Activated CD4-positive, alpha-beta T cell treated with anti-CD3 and anti-CD28 coated beads, Interleukin-2, amount 50 U/mL, for 24 hours (primary cell): ENCODE data around the gene SND1.

Source experiments
- DNase-seq, 2 donors: peaks; one replicate each; pipeline ENCODE4 v3.0.0-alpha.2; 2020; ENCODE audit warnings: low read depth in 1 of 2, low spot score in 1 of 2

Gene SND1

GRCh38 chr7:127798023-127798422, 146.0 kb downstream of the SND1 start:
- no peak for DNase-seq

GRCh38 chr7:127798769-127799372, 146.9 kb downstream of the SND1 start:
- no peak for DNase-seq

GRCh38 chr7:127799535-127800305, 147.7 kb downstream of the SND1 start:
- DNase-seq, result no peak

GRCh38 chr7:127802845-127803244, 150.9 kb downstream of the SND1 start:
- DNase-seq, result no peak

GRCh38 chr7:127803626-127804025, 151.6 kb downstream of the SND1 start:
- DNase-seq, result no peak

GRCh38 chr7:127807340-127807739, 155.3 kb downstream of the SND1 start:
- DNase-seq, result no peak

DNA sequence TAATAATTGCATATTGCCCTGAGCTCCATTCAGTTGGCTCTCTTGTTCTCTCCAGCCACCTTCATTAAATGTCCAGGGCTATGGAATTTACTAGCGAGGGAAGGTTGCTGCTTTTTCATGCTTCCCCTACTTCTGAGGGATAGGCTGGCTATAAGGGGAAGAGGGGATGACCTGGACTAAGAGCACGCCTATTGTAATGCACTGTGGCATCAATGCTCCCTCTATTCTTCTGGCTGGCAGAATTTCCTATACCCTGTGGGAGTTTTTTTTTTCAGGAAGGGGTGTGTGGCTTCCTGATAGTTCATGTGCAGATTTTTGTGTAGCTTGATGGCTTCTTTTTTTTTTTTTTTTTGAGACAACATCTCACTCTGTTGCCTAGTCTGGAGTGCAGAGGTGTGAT, 155.8 kb downstream of the SND1 start:
- DNase-seq, result no peak

- no peak for DNase-seq
These were observed 157.3 kb downstream of the SND1 start for GRCh38 chr7:127809261-127809702.

DNA sequence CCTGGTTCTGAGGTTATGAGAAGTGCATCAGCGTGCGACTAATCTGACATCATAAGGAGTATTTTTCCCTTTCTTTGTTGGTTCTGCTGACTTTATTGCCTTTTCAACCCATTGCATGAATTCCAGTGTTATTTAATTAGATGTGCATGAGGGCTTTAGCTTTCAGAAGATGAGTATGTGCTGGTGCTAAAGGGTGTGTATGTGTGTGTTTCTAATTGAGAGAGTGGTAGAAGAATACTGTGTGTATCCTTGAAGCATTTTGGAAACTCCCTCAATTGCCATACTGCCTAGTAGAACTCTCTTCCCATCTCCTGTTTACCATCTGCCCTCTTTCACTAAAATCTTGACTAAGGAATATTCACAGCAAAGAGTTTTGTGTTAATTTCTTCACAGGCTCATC, 158.1 kb downstream of the SND1 start:
- DNase-seq, result no peak

DNA sequence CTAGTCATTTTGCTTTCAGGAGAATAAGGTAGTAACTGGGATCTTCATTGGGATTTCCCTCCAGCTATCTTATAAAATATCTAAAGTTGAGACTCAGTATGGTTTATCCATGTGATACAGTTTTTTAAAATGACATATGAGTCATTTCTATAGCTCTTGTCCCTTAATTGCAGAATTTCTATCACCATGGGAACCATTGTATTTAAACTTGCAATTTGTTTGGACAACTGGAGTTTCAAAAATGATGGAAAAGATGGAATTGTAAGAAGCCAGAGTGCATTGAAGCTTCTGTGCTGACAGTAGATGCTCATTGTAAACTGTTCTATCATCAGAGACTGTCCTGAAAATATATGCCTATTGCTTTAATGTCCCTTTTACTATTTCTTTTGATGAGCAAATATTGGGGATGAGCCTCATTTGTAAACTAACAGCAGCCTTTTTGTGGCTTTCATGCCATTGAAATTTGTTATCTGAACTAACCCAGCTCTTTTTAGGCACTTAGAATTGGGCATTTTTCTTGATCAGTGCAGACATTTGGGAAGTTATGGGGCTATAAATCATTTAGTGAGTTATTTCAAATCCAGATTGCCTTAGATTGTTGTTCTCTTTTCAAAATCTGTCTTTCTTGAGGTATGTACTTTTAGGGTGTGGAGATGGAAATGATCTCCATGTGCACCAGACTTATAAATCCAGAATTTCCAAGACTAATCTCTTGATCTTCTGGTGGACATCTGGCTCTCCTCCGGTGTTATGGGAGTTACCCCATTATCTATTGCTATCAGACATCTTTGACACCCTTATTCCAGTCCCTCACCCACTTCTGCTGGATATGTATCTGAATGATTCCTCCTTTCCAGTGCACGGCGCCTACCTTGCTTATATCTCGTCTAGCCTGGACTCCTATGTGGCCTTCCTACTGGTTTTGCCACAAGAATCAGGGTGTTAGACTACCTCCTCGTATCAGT, 159.0 kb downstream of the SND1 start:
- DNase-seq, result no peak

GRCh38 chr7:127812540-127812939, 160.5 kb downstream of the SND1 start:
- DNase-seq, result no peak

DNA sequence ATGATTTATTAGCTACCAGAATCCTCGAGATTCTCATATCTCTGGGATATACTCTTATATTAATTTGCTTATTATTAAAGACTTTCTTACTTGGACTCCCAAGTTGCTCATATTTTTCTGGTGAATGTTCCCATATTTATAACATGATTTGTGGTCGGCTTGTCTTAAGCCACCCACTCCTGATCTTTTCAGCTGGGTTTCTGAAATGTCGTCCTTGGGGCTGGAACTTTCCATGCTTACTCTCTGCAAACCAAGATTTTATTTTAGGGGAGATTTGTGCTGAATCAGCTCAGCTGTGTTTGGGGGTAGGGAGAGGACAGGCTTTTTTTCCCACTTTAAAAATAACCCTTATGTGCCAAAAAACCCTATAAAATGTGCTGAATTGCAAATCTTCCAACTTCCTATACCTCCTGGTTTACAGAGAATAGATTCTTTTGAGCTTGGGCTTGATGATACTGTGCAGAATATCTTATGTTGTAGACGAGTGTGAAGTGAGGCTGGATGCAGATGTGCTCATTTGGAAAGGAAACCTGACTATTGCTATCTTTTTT, 162.1 kb downstream of the SND1 start:
- DNase-seq, result no peak

DNA sequence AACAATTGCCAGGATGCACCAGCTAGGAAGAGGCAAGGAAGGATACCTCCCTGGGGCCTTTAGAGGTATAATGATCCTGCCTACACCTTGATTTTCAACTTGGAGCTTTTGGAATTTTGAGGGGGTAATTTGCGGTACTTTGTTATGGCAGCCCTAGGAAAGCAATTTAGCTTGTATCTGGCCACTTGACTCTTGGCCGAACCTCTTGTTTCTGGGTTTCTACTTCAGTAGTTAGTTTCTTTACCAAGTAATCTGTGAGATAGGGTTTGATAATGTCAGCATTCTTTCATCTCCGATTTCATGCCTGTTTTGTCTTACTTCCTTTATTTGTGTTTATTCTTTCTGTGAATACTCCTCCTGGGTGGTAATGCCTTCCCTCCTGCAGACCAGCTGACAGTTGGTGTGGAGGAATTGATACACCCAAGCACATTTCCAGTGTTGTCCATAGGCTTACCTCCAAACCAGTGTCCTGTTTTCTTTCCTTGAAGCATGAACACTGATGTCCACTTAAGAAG, 163.7 kb downstream of the SND1 start:
- no peak for DNase-seq

- no peak for DNase-seq
These were observed 164.6 kb downstream of the SND1 start for GRCh38 chr7:127816354-127817190.

GRCh38 chr7:127817466-127817865, 165.5 kb downstream of the SND1 start:
- no peak for DNase-seq

DNA sequence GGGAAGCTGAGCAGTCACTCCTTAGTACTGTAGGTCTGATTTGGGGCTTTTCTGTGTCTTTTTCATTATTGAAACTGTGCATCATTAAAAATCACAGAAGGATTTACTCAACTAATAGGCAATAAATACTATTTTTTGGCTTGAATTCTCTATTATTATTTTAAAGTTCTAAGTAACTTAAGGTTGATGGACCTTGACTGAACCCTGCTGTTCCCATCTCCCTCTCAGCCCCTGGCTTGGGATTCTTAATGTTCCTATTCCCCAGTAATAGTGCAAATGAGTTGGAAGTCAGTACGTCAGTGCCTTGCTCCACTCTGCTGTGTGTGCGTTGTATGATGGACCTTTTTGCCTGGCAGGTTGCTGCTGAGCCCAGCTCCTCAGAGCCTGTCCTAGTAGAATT, 166.3 kb downstream of the SND1 start:
- DNase-seq, result no peak

- peak in 1 of 2 donors; percentile 7 for DNase-seq
These were observed 168.2 kb downstream of the SND1 start for GRCh38 chr7:127819975-127820731.

GRCh38 chr7:127820732-127821085, 168.7 kb downstream of the SND1 start:
- no peak for DNase-seq

DNA sequence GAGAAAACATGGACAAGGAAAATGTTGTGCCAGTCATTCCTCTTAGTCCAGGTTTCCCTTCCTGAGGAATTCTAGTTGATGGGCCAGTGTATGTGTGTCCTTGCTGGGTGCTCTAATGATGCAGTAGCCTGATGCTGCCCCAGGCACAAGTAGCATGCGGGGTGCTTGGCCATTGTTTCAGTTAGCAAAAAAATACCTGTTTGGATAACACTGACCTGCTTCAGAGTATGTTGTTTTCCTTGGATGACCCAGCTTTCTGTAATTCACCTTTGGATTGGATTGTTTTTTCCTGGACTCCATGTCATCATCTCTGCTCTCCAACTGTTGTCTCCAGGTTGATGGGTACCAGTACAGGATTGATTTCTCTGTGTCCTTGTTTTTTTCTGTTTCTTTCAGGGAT, 169.2 kb downstream of the SND1 start:
- DNase-seq, result no peak
